ENCODE measurements around the gene CEND1. TPM values are rescaled to one million over a fixed set of nuclear protein-coding genes. Genes with fewer than 3 reads are reported as not detected.

The CEND1 gene
- total and polyA plus RNA-seq, 2 of the 13 experiments (the other 11 are each of a cell fraction or from before 2014, with no cell fraction given), result not detected

DNA sequence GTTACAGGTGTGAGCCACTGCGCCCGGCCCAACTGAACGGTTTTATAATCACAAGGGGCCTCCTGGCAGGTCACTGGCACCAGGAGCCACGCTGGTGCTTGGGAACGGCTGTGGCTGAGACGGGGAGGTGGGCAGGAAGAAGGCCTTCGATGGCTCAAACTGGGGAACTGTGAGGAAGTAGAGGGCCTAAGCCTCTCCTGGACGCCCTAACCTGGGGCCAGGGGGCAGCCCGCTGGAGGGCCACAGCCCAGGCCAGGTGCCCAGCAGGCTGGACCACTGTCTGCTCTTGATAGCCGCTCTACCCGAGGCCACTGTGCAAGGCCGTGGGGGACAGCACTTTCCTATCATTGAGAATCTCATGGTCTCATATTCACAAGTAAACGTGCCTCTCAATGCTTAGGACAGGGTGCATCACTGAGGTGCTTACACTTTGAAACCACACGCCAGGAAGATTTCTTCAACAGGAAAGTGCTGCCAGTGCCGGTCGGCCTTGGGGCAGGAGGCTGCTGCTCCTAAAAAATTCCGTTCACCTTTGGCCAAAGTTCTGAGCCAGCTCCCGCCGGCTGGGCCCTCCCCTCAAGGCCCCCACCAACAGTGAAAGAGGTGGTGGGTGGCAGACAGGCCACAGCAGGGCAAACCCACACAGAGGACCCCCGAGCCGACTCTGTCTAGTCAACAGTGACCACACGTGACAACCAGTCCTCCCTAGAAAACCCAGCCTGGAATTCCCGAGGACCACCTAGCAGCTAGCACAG lies 19.8 kb downstream of the CEND1 start (continued):
- no peak for TF ChIP-seq ZNF615 (CRISPR knock-in tag; IDR thresholded peaks at IDR 0.05; ENCODE audit: borderline replicate concordance)
- TF ChIP-seq RBFOX2 (IDR thresholded peaks at IDR 0.05; ENCODE audit: low read depth, low read length), result 0 out of 2 replicates have a peak, but pooled peaks have one; percentile 26
- no peak for TF ChIP-seq ZNF782 (CRISPR knock-in tag; IDR thresholded peaks at IDR 0.05; ENCODE audit: borderline replicate concordance)

DNA sequence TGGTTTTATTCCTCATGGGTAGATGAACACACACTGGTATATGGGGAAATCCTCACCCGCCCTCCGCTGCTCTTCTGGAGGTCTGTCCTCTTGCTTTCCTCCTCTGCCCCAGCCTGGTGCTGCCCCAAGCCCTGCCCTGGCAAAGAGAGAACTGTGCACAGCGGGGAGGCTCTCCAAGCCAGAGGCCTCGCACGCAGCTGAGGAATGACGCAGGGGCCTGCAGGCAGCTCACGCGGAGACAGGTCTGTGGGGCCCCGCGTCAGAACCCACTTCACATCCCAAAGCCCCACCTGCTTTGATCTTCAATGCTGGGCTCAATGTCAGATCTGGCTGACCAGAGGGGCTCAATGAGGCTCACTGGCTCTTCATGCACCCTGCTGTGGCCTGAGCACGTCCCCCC lies 22.7 kb downstream of the CEND1 start:
- no peak overlapping the region for H3K4me3 ChIP-seq (replicated peaks in 1 of 3; ENCODE audit: insufficient read depth in 1 of 3, low read depth in 2 of 3, low read length in 3 of 3)
- peaks cover 18% of the 10 kb centered on the region for H3K4me1 ChIP-seq (ENCODE audit: insufficient read depth, low read length)
- no peak overlapping the region for H3K27ac ChIP-seq (ENCODE audit: extremely low read length, insufficient read depth, low read length)
- peaks cover 23 to 55% of the 10 kb centered on the region in 2 experiments for H3K36me3 ChIP-seq (replicated peaks in 1 of 2; ENCODE audit: control insufficient read depth in 1 of 2, insufficient read depth in 2 of 2, low read length in 2 of 2)
- TF ChIP-seq MAFF (IDR thresholded peaks at IDR 0.05; ENCODE audit: low read depth, low read length) (no peak), ZSCAN12 (CRISPR knock-in tag; IDR thresholded peaks at IDR 0.05) (no peak), TBL1XR1 (IDR thresholded peaks at IDR 0.05; ENCODE audit: borderline replicate concordance, low read length, partially characterized antibody) (no peak), POLR2G (IDR thresholded peaks at IDR 0.05; ENCODE audit: low read depth, low read length) (peak; percentile 34; the same call in 1 of the 2 replicates), RBM22 (optimal IDR thresholded peaks at IDR 0.05; ENCODE audit: low read length) (peak; percentile 53), ZBTB3 (CRISPR knock-in tag; IDR thresholded peaks at IDR 0.05; ENCODE audit: borderline replicate concordance, low read depth) (no peak), AGO2 (optimal IDR thresholded peaks at IDR 0.05; ENCODE audit: low read depth, low read length) (peak; percentile 92), ZNF83 (CRISPR knock-in tag; IDR thresholded peaks at IDR 0.05; ENCODE audit: borderline replicate concordance) (no peak)
- intact Hi-C loops (cut with micrococcal nuclease; ENCODE audit: unreplicated experiment) (no loop called here), in situ Hi-C loops (cut with HindIII; ENCODE audit: extremely low pct_ligation_motif_present, low pct_unique_long_range_greater_than_20kb) (loop anchor here (5.0 kb wide), 1 partner anchor 105 kb away; no protein-coding TSS in a partner anchor)
- DNase-seq (ENCODE audit: low spot score), result no peak
- no peaks in the 10 kb centered on the region for H3K9me3 ChIP-seq (ENCODE audit: low read length)
- H3K27me3 ChIP-seq (ENCODE audit: control insufficient read depth in 1 of 2, insufficient read depth in 2 of 2, low read length in 2 of 2), result no peaks in the 10 kb centered on the region
- no peak overlapping the region for H3K4me2 ChIP-seq (ENCODE audit: low read depth, low read length)
- H2AFZ ChIP-seq (ENCODE audit: low read length), result no peak overlapping the region
- 100% methylated on average over 4 of the region's 11 CpGs for WGBS (ENCODE audit: low lambda C conversion rate)
- no peak for ATAC-seq
- BruUV-seq (replicated peaks), result TSS peak; percentile 45
- no peak for FAIRE-seq
- CTCF ChIA-PET (ENCODE audit: low intra/inter-chr PET ratio, low total read pairs), result no interaction called here
- POLR2A ChIA-PET, result interaction anchor here (1.9 kb wide), 1 partner anchor 10 kb away, joined by 7 read pairs; the partner anchor contains the start of gene GATD1
- peaks cover 9% of the 10 kb centered on the region; the same call in 1 of the 2 replicates for H4K20me1 ChIP-seq (ENCODE audit: insufficient read depth, low read length)
- no peaks in the 10 kb centered on the region for H3K79me2 ChIP-seq (ENCODE audit: insufficient read depth, low read length)
- no peak overlapping the region for H3K9ac ChIP-seq (ENCODE audit: insufficient read depth, low read depth, low read length)

Data from HepG2 (cell line).